Activated CD8-positive, alpha-beta T cell treated with anti-CD3 and anti-CD28 coated beads, Interleukin-2, amount 10 ng/mL, durations not matched to agents 7 days and 5 days (primary cell): Measurements from ENCODE around the gene KCND3. TPM values are rescaled to one million over a fixed set of nuclear protein-coding genes. Genes with fewer than 3 reads are reported as not detected.

Source experiments
- ATAC-seq: fragments of 150-1000 bp; cut with Tn5 transposase; one replicate; pipeline ENCODE4 v1.10.0; 2021; ENCODE audit warnings: moderate library complexity
- CTCF ChIA-PET: fragments of 350-600 bp; sonication (Branson Sonifier 250); formaldehyde crosslinking; loops from one replicate; lab custom pipeline; 2021; ENCODE audit warnings: antibody characterized with exemption; lab: Charles Lee
- POLR2A ChIA-PET: fragments of 350-600 bp; sonication (Branson Sonifier 250); formaldehyde crosslinking; loops from one replicate; lab custom pipeline; 2021; ENCODE audit warnings: antibody characterized with exemption; lab: Charles Lee
- DNase-seq: peaks from one replicate; pipeline ENCODE4 v3.0.0-alpha.2; 2020
- H3K27ac Mint-ChIP-seq: one replicate; pipeline ENCODE4 v1.8.0; 2021; ENCODE audit warnings: mild to moderate bottlenecking, mixed read lengths
- H3K27me3 Mint-ChIP-seq: one replicate; pipeline ENCODE4 v1.8.0; 2021; ENCODE audit warnings: low read depth, mixed read lengths
- H3K36me3 Mint-ChIP-seq: one replicate; pipeline ENCODE4 v1.8.0; 2021; ENCODE audit warnings: low read depth, mixed read lengths
- H3K4me1 Mint-ChIP-seq: one replicate; pipeline ENCODE4 v1.8.0; 2021; ENCODE audit warnings: low read depth, mixed read lengths
- H3K4me3 Mint-ChIP-seq: one replicate; pipeline ENCODE4 v1.8.0; 2021; ENCODE audit warnings: mild to moderate bottlenecking, mixed read lengths
- H3K9me3 Mint-ChIP-seq: one replicate; pipeline ENCODE4 v1.8.0; 2022; ENCODE audit warnings: mixed read lengths; ENCODE audit not compliant: insufficient read depth
- total RNA-seq, 2 experiments: library from RNA; stranded (reverse); gene quantifications; one replicate each; pipeline ENCODE4 v1.2.3, GENCODE V29; 2021

Gene KCND3
- total RNA-seq, 2 experiments from 2014 or later, result not detected

- H3K36me3 Mint-ChIP-seq, result no peaks in the 10 kb centered on the region
- POLR2A ChIA-PET, result no interaction called here
- no peak overlapping the region for H3K27ac Mint-ChIP-seq
- peaks cover 14% of the 10 kb centered on the region for H3K27me3 Mint-ChIP-seq
- H3K4me1 Mint-ChIP-seq, result peaks cover 3% of the 10 kb centered on the region
- no peaks in the 10 kb centered on the region for H3K9me3 Mint-ChIP-seq
- ATAC-seq (no peak), DNase-seq (no peak)
- no peak overlapping the region for H3K4me3 Mint-ChIP-seq
- CTCF ChIA-PET, result no interaction called here
Measured at GRCh38 chr1:111906111-111906510, 83.4 kb downstream of the KCND3 start.

- ATAC-seq (peak; percentile 47), DNase-seq (no peak)
- Mint-ChIP-seq H3K36me3 (no peaks in the 10 kb centered on the region), H3K27me3 (peaks cover 11% of the 10 kb centered on the region), H3K4me3 (no peak overlapping the region), H3K4me1 (peaks cover 3% of the 10 kb centered on the region), H3K27ac (no peak overlapping the region), H3K9me3 (no peaks in the 10 kb centered on the region)
- ChIA-PET CTCF (no interaction called here), POLR2A (interaction anchor here (1.2 kb wide), 1 partner anchor 78 kb away, joined by 3 read pairs; no protein-coding TSS in a partner anchor)
Measured at GRCh38 chr1:111904478-111905218, 84.8 kb downstream of the KCND3 start.

- ChIA-PET CTCF (no interaction called here), POLR2A (interaction anchor here (1.2 kb wide), 1 partner anchor 78 kb away, joined by 3 read pairs; no protein-coding TSS in a partner anchor)
- Mint-ChIP-seq H3K36me3 (no peaks in the 10 kb centered on the region), H3K27ac (no peak overlapping the region), H3K27me3 (peaks cover 11% of the 10 kb centered on the region), H3K9me3 (no peaks in the 10 kb centered on the region), H3K4me1 (peaks cover 3% of the 10 kb centered on the region), H3K4me3 (no peak overlapping the region)
- DNase-seq (no peak), ATAC-seq (no peak)
Measured at GRCh38 chr1:111903871-111904449, 85.5 kb downstream of the KCND3 start.

- ChIA-PET POLR2A (interaction anchor here (1.2 kb wide), 1 partner anchor 79 kb away, joined by 3 read pairs; no protein-coding TSS in a partner anchor), CTCF (no interaction called here)
- no peak overlapping the region for H3K27ac Mint-ChIP-seq
- peaks cover 3% of the 10 kb centered on the region for H3K4me1 Mint-ChIP-seq
- H3K9me3 Mint-ChIP-seq, result no peaks in the 10 kb centered on the region
- no peaks in the 10 kb centered on the region for H3K36me3 Mint-ChIP-seq
- peaks cover 9% of the 10 kb centered on the region for H3K27me3 Mint-ChIP-seq
- H3K4me3 Mint-ChIP-seq, result no peak overlapping the region
- ATAC-seq (no peak), DNase-seq (no peak)
Measured at GRCh38 chr1:111903148-111903870, 86.2 kb downstream of the KCND3 start.

GRCh38 chr1:111895469-111895868 is 94.0 kb downstream of the KCND3 start:
- no peak for ATAC-seq
- ChIA-PET POLR2A (no interaction called here), CTCF (no interaction called here)
- no peak for DNase-seq
- Mint-ChIP-seq H3K4me3 (no peak overlapping the region), H3K27ac (no peak overlapping the region), H3K9me3 (no peaks in the 10 kb centered on the region), H3K4me1 (no peaks in the 10 kb centered on the region), H3K36me3 (no peaks in the 10 kb centered on the region), H3K27me3 (peaks cover 5% of the 10 kb centered on the region)

- CTCF ChIA-PET, result no interaction called here
- Mint-ChIP-seq H3K27me3 (peaks cover 5% of the 10 kb centered on the region), H3K4me1 (no peaks in the 10 kb centered on the region), H3K9me3 (no peaks in the 10 kb centered on the region), H3K4me3 (no peak overlapping the region), H3K36me3 (no peaks in the 10 kb centered on the region), H3K27ac (no peak overlapping the region)
- ATAC-seq (no peak), DNase-seq (no peak)
- POLR2A ChIA-PET, result no interaction called here
Measured at GRCh38 chr1:111895017-111895416, 94.5 kb downstream of the KCND3 start.

- no peak overlapping the region for H3K27ac Mint-ChIP-seq
- H3K27me3 Mint-ChIP-seq, result peaks cover 3% of the 10 kb centered on the region
- no peaks in the 10 kb centered on the region for H3K4me1 Mint-ChIP-seq
- no peaks in the 10 kb centered on the region for H3K36me3 Mint-ChIP-seq
- POLR2A ChIA-PET, result no interaction called here
- no peaks in the 10 kb centered on the region for H3K9me3 Mint-ChIP-seq
- CTCF ChIA-PET, result no interaction called here
- DNase-seq (no peak), ATAC-seq (no peak)
- H3K4me3 Mint-ChIP-seq, result no peak overlapping the region
Measured at GRCh38 chr1:111894497-111894896, 95.0 kb downstream of the KCND3 start.

- H3K9me3 Mint-ChIP-seq, result no peaks in the 10 kb centered on the region
- no peak overlapping the region for H3K27ac Mint-ChIP-seq
- DNase-seq, result no peak
- ChIA-PET CTCF (no interaction called here), POLR2A (no interaction called here)
- ATAC-seq, result no peak
- peaks cover 2% of the 10 kb centered on the region for H3K27me3 Mint-ChIP-seq
- no peak overlapping the region for H3K4me3 Mint-ChIP-seq
- H3K4me1 Mint-ChIP-seq, result peaks cover 2% of the 10 kb centered on the region
- H3K36me3 Mint-ChIP-seq, result no peaks in the 10 kb centered on the region
Measured at GRCh38 chr1:111891566-111891965, 97.9 kb downstream of the KCND3 start.

- Mint-ChIP-seq H3K9me3 (no peaks in the 10 kb centered on the region), H3K4me3 (no peak overlapping the region), H3K27ac (no peak overlapping the region), H3K27me3 (peaks cover 7% of the 10 kb centered on the region), H3K4me1 (peaks cover 2% of the 10 kb centered on the region), H3K36me3 (no peaks in the 10 kb centered on the region)
- POLR2A ChIA-PET, result interaction anchor here (0.6 kb wide), 1 partner anchor 1164 kb away, joined by 3 read pairs; no protein-coding TSS in a partner anchor
- ATAC-seq (no peak), DNase-seq (no peak)
- CTCF ChIA-PET, result no interaction called here
Measured at GRCh38 chr1:111888740-111889376, 100.6 kb downstream of the KCND3 start.

GRCh38 chr1:111887875-111888274 is 101.6 kb downstream of the KCND3 start:
- Mint-ChIP-seq H3K4me3 (no peak overlapping the region), H3K9me3 (no peaks in the 10 kb centered on the region), H3K36me3 (no peaks in the 10 kb centered on the region), H3K4me1 (peaks cover 2% of the 10 kb centered on the region), H3K27me3 (peaks cover 7% of the 10 kb centered on the region), H3K27ac (no peak overlapping the region)
- POLR2A ChIA-PET, result no interaction called here
- no peak for DNase-seq
- CTCF ChIA-PET, result no interaction called here
- no peak for ATAC-seq

GRCh38 chr1:111887385-111887784 is 102.1 kb downstream of the KCND3 start:
- Mint-ChIP-seq H3K4me1 (peaks cover 2% of the 10 kb centered on the region), H3K27me3 (peaks cover 7% of the 10 kb centered on the region), H3K36me3 (no peaks in the 10 kb centered on the region), H3K4me3 (no peak overlapping the region), H3K27ac (no peak overlapping the region), H3K9me3 (no peaks in the 10 kb centered on the region)
- CTCF ChIA-PET, result no interaction called here
- no peak for ATAC-seq
- no peak for DNase-seq
- POLR2A ChIA-PET, result no interaction called here
